Stimulated activated CD8-positive, alpha-beta memory T cell treated with anti-CD3 and anti-CD28 coated beads, Interleukin-7, amount 100 ng/mL, for 24 hours (primary cell): Measurements from ENCODE around the gene CADM2.

Experiments
- DNase-seq: peaks from one replicate; pipeline ENCODE4 v3.0.0-alpha.2; 2020; ENCODE audit warnings: low read depth

Gene CADM2

DNA sequence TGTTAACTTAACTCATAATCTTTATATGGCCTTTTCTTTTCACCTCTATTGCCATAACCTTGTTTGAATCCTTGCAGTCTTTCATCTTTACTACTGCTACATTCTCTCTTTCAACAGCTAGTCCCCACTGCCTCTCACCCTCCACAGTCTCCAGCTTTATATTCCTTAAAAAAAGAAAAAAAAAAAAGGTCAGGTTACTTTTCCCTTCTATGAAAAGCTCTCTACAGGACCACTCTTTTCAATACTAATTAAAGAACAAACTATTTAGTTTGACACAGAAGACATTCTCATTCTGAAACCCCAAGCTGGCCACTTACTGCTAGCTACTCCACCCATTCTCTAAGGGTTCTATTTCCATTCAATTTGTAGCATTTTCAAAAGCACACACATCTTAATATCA lies 25.6 kb downstream of the CADM2 start:
- DNase-seq = no peak

DNA sequence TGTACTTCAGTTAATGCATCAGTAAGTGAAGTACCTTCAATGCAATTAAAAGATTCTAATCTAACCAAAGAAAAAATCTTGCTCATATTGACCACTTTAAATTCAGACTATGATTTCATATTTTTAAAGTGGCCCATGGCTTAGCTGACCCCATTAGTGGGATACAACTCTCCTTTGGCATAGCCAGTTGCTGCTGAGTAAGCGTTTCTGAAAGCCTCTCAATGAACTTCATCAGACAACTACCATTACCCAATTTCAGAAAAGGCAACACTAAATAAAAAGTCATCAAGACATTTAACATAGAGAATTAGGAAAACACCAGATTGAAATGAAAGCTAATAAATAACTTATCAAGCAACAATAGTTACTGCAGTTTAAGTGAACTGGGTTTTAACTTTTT lies 27.0 kb downstream of the CADM2 start:
- no peak for DNase-seq

DNA sequence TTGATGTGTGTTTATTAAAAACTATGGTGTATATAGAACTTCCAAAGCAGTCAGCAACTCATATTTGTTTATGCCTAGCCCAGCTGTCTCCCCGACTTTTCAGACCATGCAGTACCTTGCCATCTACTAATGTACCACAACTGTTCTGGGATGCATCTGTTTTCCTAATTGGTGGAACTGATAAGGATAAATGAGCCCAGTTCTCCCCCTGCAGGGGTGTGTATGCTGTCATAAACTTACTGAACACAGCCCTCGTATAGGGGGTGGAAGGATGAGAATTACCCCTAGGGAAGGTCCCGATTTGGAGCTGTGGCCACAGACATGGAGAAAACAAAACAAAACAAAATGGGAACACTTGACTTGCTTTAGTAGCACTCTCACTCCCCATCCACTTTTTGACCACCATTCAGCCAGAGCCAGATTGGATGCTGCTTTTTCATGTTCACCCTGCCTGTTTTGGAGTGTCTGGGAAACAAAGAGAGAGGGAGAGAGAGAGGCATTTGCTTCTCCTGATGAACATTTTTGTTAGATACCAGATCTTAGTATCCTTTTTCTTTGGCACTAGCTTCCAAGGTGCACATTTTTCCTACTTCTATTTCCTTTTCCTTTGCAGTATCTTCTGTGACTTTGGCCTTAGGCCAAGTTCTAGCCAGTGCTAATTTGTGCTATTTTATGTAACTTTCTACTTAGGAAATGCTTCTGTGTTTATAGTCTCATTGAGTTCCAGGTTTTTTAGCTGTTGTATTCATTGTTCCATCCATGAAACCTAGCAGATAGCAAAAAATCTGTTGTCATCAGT lies 29.1 kb downstream of the CADM2 start:
- no peak for DNase-seq

DNA sequence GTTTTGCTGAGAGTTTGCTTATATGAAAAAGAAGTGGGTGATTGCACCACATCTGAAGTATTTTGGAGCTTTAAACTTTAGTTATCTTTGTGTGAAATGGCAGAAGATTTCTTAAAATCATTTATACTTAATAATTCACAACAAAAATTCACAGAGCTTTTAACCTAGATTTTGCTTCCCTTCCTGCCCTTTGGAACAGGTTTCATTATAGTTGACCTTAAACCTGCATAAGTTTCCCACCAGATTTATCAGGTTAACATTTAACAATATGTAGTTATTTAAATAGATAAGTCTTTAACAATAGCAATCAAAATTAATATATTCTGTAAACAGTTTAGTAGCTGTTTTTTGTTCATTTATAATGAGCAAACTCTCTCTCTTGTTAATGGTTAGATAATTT lies 30.3 kb downstream of the CADM2 start:
- DNase-seq = no peak

DNA sequence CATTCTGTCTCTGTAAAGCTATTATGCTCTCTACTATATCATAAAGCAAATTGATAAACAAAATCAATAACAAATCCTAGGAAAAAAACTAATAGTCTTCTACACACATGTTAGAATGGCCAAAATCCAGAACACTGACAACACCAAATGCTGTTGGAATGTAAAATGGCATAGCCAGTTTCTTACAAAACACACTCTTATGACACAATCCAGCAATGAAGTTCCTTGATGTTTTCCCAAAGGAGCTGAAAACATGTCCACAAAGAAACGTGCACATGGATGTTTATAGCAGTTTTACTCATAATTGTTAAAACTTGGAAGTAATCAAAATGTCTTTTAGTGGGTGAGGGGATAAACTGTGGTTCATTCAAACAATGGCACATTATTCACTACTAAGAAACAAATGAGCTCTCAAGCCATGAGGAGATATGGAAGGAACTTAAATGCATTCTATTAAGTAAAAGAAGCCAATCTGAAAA lies 32.7 kb downstream of the CADM2 start:
- DNase-seq = no peak

DNA sequence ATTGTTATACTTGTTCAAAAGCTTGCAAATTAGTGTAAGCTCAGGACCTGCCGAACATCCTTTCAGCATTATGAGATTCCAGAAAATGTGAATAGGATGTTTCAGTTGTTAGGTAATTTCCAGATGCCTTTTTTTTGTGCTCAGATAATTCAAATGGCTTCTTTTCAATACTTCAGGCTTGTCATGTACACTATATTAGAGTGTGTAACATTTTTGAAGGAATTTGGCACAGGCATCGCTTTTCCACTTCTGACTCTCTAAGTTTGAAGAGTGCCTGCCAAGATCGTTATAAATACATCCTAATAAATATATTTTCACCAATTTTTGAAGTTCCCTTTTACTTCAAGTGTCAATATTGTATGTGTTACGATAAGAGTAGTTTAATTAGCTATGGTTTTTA lies 35.2 kb downstream of the CADM2 start:
- DNase-seq = no peak

DNA sequence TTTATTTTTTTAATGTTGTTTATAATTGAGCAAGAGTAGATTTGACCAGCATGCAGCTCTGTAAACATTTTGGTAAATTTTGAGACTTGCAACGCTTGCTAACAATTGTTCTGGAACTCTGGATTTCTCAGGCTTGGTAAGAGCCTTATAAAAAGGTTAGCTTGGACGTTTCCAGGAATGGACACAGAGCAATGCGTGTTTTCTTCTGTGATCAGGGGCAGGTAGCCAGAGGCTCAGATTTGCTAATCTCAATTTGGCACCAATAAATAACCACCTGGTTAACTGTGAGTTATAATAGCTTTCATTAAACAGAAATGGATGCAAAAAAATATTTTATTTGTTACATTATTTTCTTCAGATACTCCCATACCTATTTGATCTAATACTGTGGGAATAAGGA lies 39.8 kb downstream of the CADM2 start:
- no peak for DNase-seq

DNA sequence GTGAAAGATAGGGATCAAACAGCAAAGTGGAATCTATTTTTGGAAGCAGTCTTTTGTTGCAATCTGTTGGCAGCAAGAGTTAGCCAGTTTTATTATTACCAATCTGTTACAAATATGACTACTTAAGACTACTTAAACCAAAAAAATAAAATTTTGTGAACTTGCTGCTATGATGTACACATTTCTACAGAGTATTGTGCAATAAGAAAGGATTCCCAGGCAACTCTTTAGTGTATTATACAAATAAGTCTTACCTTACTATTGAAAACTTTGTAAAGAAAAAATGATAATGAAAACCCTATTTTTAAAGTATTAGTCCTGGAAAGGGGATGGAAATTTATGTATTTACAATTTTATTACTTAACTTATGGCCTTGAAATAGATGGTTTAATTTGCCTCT lies 44.7 kb downstream of the CADM2 start:
- DNase-seq = no peak

DNA sequence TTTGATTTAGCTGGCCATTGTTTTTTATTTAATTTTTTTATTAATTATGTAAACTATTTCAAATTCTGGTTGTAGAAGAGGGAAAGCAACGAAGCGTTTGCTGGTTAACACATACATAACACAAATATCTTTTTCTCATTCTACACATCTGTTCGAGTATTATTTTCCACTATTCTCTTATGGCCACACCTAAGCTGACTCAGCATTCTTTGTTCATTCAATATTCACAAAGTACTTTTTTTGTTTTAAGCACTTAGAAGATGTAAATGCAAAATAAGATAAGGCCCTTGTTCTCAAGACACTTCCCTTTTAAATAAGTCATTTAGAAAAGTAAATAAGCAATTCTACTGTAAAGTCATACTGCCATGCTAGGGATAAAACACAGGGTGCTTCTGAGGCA lies 45.4 kb downstream of the CADM2 start:
- no peak for DNase-seq

DNA sequence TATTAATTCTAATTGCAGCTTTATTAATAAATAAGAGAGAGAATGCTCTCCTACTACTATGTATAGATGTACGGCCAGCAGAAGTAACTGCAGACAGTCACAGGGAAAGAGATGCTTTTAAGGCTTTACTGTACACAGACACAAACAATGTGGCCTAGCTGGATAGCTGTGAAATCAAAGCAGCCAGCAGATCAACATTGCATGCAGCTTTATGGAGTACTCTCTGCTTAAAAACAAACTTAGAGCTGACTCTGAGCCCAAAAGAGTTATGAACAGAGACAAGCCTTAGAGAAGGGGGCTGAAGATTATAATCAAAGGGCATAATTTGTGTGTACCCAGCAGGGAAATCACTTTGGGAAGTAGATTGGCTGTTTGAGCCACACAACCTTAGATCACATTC lies 47.2 kb downstream of the CADM2 start:
- DNase-seq = no peak

DNA sequence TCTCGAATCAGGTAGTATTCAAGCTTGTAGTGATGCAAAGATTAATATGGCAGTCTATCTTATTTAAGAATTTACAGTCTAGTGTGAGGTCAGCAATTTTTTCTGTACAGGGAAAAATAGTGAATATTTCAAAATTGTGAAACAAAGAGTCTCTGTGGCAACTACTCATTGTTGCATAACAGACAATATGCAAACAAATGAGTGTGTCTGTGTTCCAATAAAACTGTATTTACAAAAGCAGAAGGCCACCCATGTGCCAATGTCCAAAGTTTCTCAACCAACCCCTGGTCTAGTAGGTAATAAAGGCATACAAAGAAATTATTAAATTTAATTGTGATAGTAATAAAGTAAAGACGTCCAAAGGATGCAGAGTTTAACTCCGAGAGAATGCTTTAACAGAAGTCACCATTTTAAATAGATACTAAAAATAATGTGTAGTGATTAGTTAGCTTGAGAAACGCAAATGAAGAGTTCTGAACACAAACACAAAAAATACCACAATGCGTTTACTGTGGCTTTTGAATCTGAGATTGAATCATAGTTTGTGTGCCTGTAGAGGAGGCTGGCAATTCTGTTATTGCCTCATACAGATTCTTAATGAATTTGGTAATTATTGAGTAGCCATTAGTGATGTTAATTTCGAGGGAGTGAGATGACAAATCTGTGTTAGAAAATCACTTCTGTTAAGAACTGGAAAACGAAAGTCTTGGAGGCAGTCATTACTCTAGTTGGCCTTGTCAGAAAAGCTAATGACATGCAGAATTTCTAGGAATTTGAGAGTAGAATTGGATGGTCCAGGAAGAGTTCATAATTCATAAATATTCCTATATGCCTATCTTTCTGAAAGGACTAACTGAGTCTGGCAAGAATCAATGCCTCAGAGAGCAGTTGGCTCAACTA lies 48.7 kb downstream of the CADM2 start:
- no peak for DNase-seq

DNA sequence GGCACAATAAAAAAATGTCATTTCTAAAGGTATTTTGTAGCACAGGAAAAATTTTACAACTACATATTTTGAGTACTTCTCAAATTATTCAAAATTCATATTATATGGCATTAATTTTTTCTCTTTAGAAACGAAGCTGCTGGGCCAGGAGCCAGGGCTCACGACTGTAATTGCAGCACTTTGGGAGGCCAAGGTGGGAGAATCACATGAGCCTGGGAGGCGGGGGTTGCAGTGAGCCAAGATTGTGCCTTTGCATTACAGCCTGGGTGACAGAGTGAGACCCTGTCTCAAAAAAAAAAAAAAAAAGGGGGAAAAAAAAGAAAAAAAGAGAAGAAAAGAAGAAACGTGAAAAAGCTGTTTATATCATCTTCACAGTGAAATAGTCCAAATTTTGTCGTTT lies 62.0 kb downstream of the CADM2 start:
- no peak for DNase-seq

DNA sequence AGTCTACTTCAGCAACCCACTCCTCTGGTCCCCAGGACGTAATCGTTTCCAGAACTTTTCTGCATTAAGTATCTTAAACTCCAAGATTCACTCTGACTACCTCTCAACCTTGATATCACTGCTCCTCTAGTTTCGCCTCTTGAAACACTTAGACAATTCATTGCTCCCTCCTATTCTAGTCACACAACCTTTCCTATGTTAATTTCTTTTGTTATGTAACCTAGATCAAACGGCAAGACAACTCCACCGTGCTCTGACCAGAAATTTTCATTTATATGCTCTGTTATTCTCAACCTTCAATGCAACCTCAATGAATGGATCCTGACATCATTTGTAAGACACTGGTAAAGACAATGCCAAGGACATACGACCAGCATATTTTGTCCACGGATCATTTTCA lies 71.3 kb downstream of the CADM2 start:
- DNase-seq = no peak

DNA sequence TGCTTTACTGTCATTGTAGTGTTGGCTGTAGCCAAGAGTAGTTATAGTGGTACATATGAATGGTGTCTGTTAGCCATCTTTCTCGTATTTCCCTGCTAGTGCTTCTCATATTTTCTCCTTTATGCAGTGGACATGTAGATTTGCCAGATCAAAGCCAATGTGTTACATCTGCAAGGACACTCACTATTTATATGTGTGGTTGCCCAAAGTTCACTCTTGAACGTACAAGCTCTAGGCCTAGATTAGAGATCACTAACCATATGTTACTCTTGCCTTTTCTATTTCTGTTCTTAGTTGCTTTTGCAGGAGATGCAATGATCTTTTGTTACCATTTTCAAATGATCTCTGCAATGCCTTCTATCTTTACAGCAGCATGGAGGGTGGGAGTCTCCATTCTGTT lies 78.4 kb downstream of the CADM2 start:
- no peak for DNase-seq

DNA sequence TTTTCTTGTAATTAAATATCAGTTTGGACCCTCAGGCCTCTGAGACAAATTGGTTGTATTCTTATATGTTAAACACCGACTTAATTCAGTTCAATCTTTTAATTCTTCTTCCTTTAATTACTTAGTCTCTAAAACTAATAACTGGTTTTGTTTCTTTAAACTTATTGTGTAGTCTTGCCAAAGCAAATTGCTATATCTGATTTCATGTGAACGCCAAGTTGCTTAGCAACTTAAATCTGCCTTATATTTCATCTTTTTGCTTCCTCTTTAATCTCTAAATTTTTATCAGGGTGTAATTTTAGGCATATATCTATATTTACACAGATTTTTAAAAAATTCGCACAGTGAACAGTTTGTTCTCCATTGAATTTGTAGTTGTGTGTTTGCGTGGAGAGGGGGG lies 82.2 kb downstream of the CADM2 start:
- no peak for DNase-seq

DNA sequence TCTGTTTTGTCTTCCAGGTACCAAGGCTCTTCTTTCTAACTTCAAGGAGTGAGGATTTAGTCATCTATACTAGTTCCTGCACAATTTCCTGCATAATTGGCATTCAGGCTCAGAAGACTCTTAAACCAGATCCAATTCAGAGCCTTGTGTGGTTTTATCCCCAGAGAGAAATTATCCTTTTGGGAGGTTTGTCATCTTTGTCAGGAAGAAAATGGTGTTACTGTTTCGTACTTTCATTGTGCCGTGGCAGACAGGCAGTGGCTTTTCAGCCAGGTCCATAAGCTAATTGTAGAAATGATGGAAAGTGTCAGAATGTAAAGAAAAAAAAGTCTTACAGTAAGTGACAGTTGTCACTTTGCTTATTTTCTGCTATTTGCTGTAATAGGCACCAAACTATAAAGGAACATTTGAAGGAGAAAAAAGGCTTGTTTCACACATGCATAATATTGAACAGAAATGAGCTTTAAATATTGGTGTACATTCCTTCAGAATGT lies 82.8 kb downstream of the CADM2 start:
- DNase-seq = no peak

DNA sequence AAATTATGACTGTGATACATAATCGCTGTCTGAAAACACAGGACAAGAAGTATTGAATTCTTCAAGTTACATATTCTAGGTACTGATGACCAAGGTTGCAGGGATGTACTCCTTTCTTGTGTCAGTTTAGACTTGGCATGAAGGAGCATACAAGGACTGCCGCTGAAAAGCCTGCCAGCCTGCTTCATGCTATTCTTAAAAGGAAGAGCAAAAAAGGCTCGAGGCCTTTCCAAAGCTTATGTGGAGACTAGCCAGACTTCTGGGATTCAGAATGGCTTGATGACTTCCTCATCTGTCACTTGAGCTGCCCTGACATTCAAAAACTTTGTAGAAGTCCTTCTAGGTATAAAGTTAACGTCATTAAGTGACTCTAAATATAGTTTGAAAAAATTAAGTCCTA lies 92.0 kb downstream of the CADM2 start:
- no peak for DNase-seq

DNA sequence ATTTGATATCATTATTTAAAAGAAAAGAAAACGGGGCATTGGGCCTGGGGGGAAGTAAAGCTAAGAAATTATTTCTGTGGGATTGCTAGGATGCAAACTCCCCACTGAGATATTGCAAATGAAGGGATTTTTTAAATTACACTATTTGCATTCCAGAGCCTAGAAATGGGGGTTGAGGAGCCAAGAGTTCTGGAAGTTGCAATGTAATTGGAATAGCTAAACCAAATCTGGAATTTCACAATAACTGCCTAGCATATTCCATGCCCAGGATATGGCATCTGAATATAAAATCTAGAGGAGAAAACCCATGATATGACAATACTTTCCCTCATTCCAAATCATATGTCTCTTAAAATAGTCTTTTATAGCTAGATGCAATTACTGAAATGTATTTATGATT lies 93.0 kb downstream of the CADM2 start:
- DNase-seq = no peak

DNA sequence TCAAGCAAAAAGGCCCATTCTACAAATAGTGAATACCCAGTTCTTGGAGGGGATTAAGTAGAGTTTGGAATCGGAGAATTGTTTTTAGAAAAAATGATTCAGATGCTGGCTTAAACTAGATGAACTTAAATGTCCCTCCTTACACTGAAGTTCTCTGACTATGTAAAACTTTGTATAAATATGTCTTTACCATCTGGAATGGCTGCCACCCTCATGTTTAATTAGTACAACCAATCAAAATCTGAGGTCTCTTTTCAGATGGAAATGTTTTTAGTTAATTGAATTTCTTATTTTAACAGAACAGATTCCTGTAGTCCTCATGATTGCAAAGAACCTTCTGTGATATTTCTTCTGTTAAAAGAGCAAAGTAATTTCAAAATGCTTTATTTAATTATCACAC lies 94.8 kb downstream of the CADM2 start:
- no peak for DNase-seq

DNA sequence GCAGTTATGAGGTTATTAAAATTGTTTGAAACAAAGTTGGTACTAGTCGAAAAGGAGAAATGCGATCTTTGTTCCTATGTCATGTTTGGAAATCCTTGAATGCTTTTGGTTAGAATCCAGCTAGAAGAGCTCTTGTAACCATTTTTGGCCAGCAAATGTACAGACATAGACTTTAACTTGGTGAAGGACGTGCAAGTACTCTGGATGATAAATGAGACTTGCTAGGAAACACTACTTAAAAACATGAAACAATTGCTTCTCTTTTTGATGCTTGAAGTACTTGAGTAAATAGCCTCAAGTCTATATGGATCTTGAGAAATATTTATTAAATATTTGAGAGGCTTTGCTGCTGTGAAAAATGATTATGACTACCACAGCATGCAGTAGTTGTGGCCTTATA lies 95.8 kb downstream of the CADM2 start:
- no peak for DNase-seq

DNA sequence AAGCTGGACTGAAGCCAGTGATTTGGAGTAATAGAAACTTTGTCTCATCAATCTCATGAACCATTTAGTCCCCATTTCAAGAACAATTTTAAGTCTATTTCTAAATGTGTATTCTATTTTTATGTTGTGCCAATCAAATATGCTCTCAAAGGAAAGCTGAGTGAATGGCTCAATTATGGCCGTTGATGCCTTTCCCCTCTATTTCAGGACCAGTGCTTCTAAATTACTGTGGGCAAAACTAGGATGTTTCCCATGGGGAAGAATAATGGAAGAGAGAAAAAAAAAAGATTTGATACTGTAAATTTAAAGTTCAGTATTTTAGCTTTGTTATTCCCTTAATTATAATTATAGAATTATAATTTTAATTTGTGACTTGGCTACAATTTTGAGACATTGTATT lies 110.1 kb downstream of the CADM2 start:
- DNase-seq = no peak

DNA sequence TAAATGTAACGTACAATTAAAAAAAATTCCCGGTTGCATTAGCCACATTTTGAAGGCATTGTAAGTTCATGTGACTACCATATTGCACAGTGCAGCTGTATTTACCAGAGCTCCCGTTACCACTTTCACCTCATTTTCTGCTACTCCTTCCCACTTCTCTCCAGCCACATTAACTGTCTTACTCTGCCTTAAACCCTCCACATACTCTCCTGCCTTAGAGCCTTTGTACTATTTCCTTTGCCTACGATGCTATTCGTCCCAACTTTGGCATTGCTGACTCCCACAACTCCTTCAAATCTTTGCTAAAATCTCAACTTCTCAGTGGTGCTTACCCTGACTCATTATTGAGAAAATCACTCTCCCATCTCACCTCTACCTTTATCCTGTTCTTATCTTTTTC lies 115.2 kb downstream of the CADM2 start:
- no peak for DNase-seq

DNA sequence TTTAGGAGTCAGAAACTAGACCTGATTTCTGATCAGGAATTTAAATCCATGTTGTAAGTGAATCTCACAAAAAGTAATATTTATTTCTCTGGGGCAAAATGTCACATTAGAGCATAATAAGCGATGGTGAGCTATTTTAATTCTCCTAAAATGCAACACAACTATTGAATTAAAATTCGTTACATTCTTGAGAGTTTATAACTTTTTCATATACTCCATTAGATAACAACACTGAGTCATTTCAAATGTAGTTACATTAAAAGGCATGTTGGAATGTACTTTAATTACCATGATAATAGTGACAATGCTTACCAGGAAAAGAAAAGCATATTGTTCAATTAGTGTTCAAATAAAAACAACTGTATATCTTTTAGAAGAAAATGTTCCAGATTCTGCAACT lies 116.9 kb downstream of the CADM2 start:
- no peak for DNase-seq
